Liver (tissue), 9 donors: ENCODE measurements around the gene MYRF. TPM values are rescaled to one million over a fixed set of nuclear protein-coding genes. Genes with fewer than 3 reads are reported as not detected.

Source experiments
- DNase-seq: peaks from one replicate; pipeline ENCODE4 v3.0.0-alpha.2; 2017; ENCODE audit warnings: low spot score
- H3K27ac ChIP-seq, 2 donors: one replicate each; pipeline ENCODE4 v1.7.0; 2013; ENCODE audit warnings: inconsistent platforms in 2 of 2, low read length in 2 of 2, control low read depth in 1 of 2, low read depth in 1 of 2, mild to moderate bottlenecking in 1 of 2
- H3K27me3 ChIP-seq, 4 donors: one replicate each; pipeline versions ENCODE4 v1.6.1 to v1.7.0; 2013; ENCODE audit warnings: low read length in 3 of 4, inconsistent platforms in 1 of 4, mild to moderate bottlenecking in 1 of 4, moderate library complexity in 1 of 4; ENCODE audit not compliant: control insufficient read depth in 4 of 4, insufficient read depth in 4 of 4
- H3K36me3 ChIP-seq, 4 donors: one replicate each; pipeline versions ENCODE4 v1.6.1 to v1.7.0; 2013; ENCODE audit warnings: low read length in 3 of 4, mild to moderate bottlenecking in 3 of 4, low read depth in 1 of 4, moderate library complexity in 1 of 4; ENCODE audit not compliant: control insufficient read depth in 4 of 4, insufficient read depth in 3 of 4
- H3K4me1 ChIP-seq, 4 donors: one replicate each; pipeline versions ENCODE4 v1.6.1 to v1.7.0; 2013; ENCODE audit warnings: low read length in 3 of 4, mild to moderate bottlenecking in 3 of 4, moderate library complexity in 1 of 4; ENCODE audit not compliant: control insufficient read depth in 4 of 4, insufficient read depth in 4 of 4
- H3K4me3 ChIP-seq, 3 donors: one replicate each; pipeline versions ENCODE4 v1.6.1 to v1.7.0; 2013; ENCODE audit warnings: low read length in 3 of 3, control low read depth in 1 of 3, low read depth in 1 of 3, mild to moderate bottlenecking in 1 of 3
- H3K9ac ChIP-seq, 2 donors: one replicate each; pipeline ENCODE4 v1.7.0; 2013; ENCODE audit warnings: low read length in 2 of 2, mild to moderate bottlenecking in 2 of 2, moderate library complexity in 2 of 2, control low read depth in 1 of 2, low read depth in 1 of 2
- H3K9me3 ChIP-seq, 4 donors: one replicate each; pipeline versions ENCODE4 v1.6.1 to v1.7.0; 2013; ENCODE audit warnings: low read length in 3 of 4; ENCODE audit not compliant: control insufficient read depth in 4 of 4
- CTCF ChIP-seq: fragments of 150-350 bp; IDR thresholded peaks from 2 replicates; pipeline ENCODE4 v1.5.1; 2017; ENCODE audit warnings: improper control_type of control experiment, low read depth, low read length; ENCODE audit not compliant: missing input control
- EGR1 ChIP-seq, 2 donors: IDR thresholded peaks; 2 replicates each; pipeline ENCODE4 v1.6.1; 2016 to 2018; ENCODE audit warnings: antibody characterized with exemption in 2 of 2, low read depth in 2 of 2
- FOXA1 ChIP-seq: IDR thresholded peaks from 2 replicates; pipeline ENCODE4 v1.6.1; 2016; ENCODE audit warnings: antibody characterized with exemption
- FOXA2 ChIP-seq: IDR thresholded peaks from 2 replicates; pipeline ENCODE4 v1.6.1; 2016; ENCODE audit warnings: antibody characterized with exemption
- GABPA ChIP-seq, 2 donors: IDR thresholded peaks in 1 of 2; conservative IDR thresholded peaks in 1 of 2; 2 replicates each; pipeline ENCODE4 v1.6.1; 2016; ENCODE audit warnings: antibody characterized with exemption in 2 of 2, mild to moderate bottlenecking in 1 of 2, moderate library complexity in 1 of 2
- HNF4A ChIP-seq, 2 donors: conservative IDR thresholded peaks; 2 replicates each; pipeline ENCODE4 v1.6.1; 2016; ENCODE audit warnings: antibody characterized with exemption in 2 of 2, mild to moderate bottlenecking in 2 of 2
- HNF4G ChIP-seq: IDR thresholded peaks from 2 replicates; pipeline ENCODE4 v1.6.1; 2016; ENCODE audit warnings: antibody characterized with exemption
- JUND ChIP-seq, 2 donors: IDR thresholded peaks; 2 replicates each; pipeline ENCODE4 v1.6.1; 2016; ENCODE audit warnings: antibody characterized with exemption in 2 of 2
- MAX ChIP-seq: IDR thresholded peaks from 2 replicates; pipeline ENCODE4 v1.6.1; 2016; ENCODE audit warnings: antibody characterized with exemption
- NR2F2 ChIP-seq: IDR thresholded peaks from 2 replicates; pipeline ENCODE4 v1.6.1; 2016; ENCODE audit warnings: antibody characterized with exemption
- RAD21 ChIP-seq, 2 donors: IDR thresholded peaks; 2 replicates each; pipeline ENCODE4 v1.6.1; 2016; ENCODE audit warnings: antibody characterized with exemption in 2 of 2, mild to moderate bottlenecking in 2 of 2
- REST ChIP-seq: IDR thresholded peaks from 2 replicates; pipeline ENCODE4 v1.6.1; 2016; ENCODE audit warnings: antibody characterized with exemption, mild to moderate bottlenecking
- RXRA ChIP-seq, 2 donors: IDR thresholded peaks; 2 replicates each; pipeline ENCODE4 v1.6.1; 2017 to 2018; ENCODE audit warnings: antibody characterized with exemption in 2 of 2, mild to moderate bottlenecking in 1 of 2
- SP1 ChIP-seq: IDR thresholded peaks from 2 replicates; pipeline ENCODE4 v1.6.1; 2018; ENCODE audit warnings: antibody characterized with exemption, mild to moderate bottlenecking
- TAF1 ChIP-seq: conservative IDR thresholded peaks from 2 replicates; pipeline ENCODE4 v1.6.1; 2016; ENCODE audit warnings: antibody characterized with exemption, mild to moderate bottlenecking
- YY1 ChIP-seq: IDR thresholded peaks from 2 replicates; pipeline ENCODE4 v1.6.1; 2016; ENCODE audit warnings: antibody characterized with exemption, mild to moderate bottlenecking
- ZBTB33 ChIP-seq: IDR thresholded peaks from 2 replicates; pipeline ENCODE4 v1.6.1; 2016; ENCODE audit warnings: antibody characterized with exemption
- WGBS: extraction: QIAGEN DNeasy Blood & Tissue Kit; methylation state at CpG from one replicate; pipeline ENCODE4 v1.1.7; 2013; 5-methylcytosine and 5-hydroxymethylcytosine counted together
- polyA plus RNA-seq, 2 donors: library from polyadenylated mRNA; stranded (reverse) in 1 of 2; unstranded in 1 of 2; fragments of 200-250 nt in 1 of 2; fragments of >200 nt in 1 of 2; fragmentation: Nextera tagmentation in 1 of 2; extraction: Ambion mirVana in 1 of 2; gene quantifications; one replicate each; pipeline versions ENCODE4 v1.2.1 to v1.2.3, GENCODE V29; 2013 to 2015
- total RNA-seq, 2 donors: library from RNA; depleted of rRNA; stranded (reverse); fragments of >200 nt; gene quantifications; one replicate each; pipeline ENCODE4 v1.2.3, GENCODE V29; 2014
- donor health status: healthy.
- donor health status: healthy.
- donor health status: healthy.
- donor health status: healthy.
- donor health status: healthy.

Gene MYRF
- total and polyA plus RNA-seq, 4 donors: 3.5 to 6.5 (median 4.4) TPM

GRCh38 chr11:61711037-61711436, 41.4 kb upstream of the MYRF start:
- no peak overlapping the region for H3K27ac ChIP-seq
- H3K9me3 ChIP-seq: no peaks in the 10 kb centered on the region
- no peak overlapping the region for H3K4me3 ChIP-seq
- 94% methylated on average over 14 of the region's 14 CpGs for WGBS
- no peak for DNase-seq
- no peaks in the 10 kb centered on the region for H3K27me3 ChIP-seq
- no peaks in the 10 kb centered on the region for H3K36me3 ChIP-seq
- no peaks in the 10 kb centered on the region for H3K4me1 ChIP-seq
- H3K9ac ChIP-seq: no peak overlapping the region
- TF ChIP-seq RXRA (IDR thresholded peaks at IDR 0.05) (no peak), JUND (IDR thresholded peaks at IDR 0.05) (no peak), RAD21 (IDR thresholded peaks at IDR 0.05) (no peak), HNF4A (conservative IDR thresholded peaks at IDR 0.05) (no peak), FOXA1 (no peak), GABPA (IDR thresholded peaks at IDR 0.05 in 1 of 2, conservative IDR thresholded peaks at IDR 0.05 in 1 of 2) (no peak), ZBTB33 (no peak), YY1 (no peak), EGR1 (IDR thresholded peaks at IDR 0.05; ENCODE audit: low read depth in 2 of 2) (no peak), REST (no peak), MAX (no peak), TAF1 (no peak), HNF4G (no peak), NR2F2 (no peak), SP1 (no peak), CTCF (no peak)

GRCh38 chr11:61711498-61711897, 40.9 kb upstream of the MYRF start:
- no peaks in the 10 kb centered on the region for H3K4me1 ChIP-seq
- TF ChIP-seq GABPA (IDR thresholded peaks at IDR 0.05 in 1 of 2, conservative IDR thresholded peaks at IDR 0.05 in 1 of 2) (no peak), YY1 (no peak), MAX (no peak), EGR1 (IDR thresholded peaks at IDR 0.05; ENCODE audit: low read depth in 2 of 2) (no peak), FOXA2 (no peak), FOXA1 (no peak), JUND (IDR thresholded peaks at IDR 0.05) (no peak), ZBTB33 (no peak), RXRA (IDR thresholded peaks at IDR 0.05) (no peak), TAF1 (no peak), HNF4A (conservative IDR thresholded peaks at IDR 0.05) (no peak), CTCF (no peak)
- WGBS: 88% methylated on average over 6 of the region's 6 CpGs
- no peak overlapping the region for H3K4me3 ChIP-seq
- H3K36me3 ChIP-seq: no peaks in the 10 kb centered on the region
- H3K9me3 ChIP-seq: no peaks in the 10 kb centered on the region
- H3K9ac ChIP-seq: no peak overlapping the region
- H3K27ac ChIP-seq: no peak overlapping the region
- DNase-seq: no peak
- no peaks in the 10 kb centered on the region for H3K27me3 ChIP-seq
